ENCODE results near the gene LCN10. TPM values are rescaled to one million over a fixed set of nuclear protein-coding genes. Genes with fewer than 3 reads are reported as not detected.

The LCN10 gene
- polyA plus RNA-seq, 3 donors, result 0.16 TPM; not detected in 2

- Histone ChIP-seq H3K27ac (ENCODE audit: low read depth in 1 of 2, low read length in 2 of 2) (no peak overlapping the region), H3K9ac (ENCODE audit: insufficient read depth, low read length, poor library complexity, severe bottlenecking) (no peak overlapping the region), H3K9me3 (replicated peaks in 1 of 2; ENCODE audit: control insufficient read depth in 1 of 2, insufficient read depth in 1 of 2, low read length in 2 of 2) (no peaks in the 10 kb centered on the region), H3K4me2 (replicated peaks; ENCODE audit: extremely low read depth, low read length, poor library complexity, severe bottlenecking) (no peak overlapping the region), H4K20me1 (ENCODE audit: insufficient read depth, low read length) (no peaks in the 10 kb centered on the region), H3K4me1 (ENCODE audit: control insufficient read depth in 1 of 2, insufficient read depth in 2 of 2, low read length in 2 of 2) (no peaks in the 10 kb centered on the region), H3K27me3 (ENCODE audit: control insufficient read depth in 2 of 2, insufficient read depth in 2 of 2, low read length in 2 of 2) (peaks cover 5 to 24% of the 10 kb centered on the region in 2 donors), H2AFZ (ENCODE audit: insufficient read depth, low read depth, low read length, poor library complexity, severe bottlenecking) (no peak overlapping the region), H3K36me3 (replicated peaks in 1 of 2; ENCODE audit: control insufficient read depth in 1 of 2, insufficient read depth in 2 of 2, low read length in 2 of 2) (no peaks in the 10 kb centered on the region), H3K4me3 (replicated peaks in 1 of 3; ENCODE audit: low read depth in 2 of 3, low read length in 3 of 3) (no peak overlapping the region), H3K79me2 (ENCODE audit: insufficient read depth, low read length) (no peaks in the 10 kb centered on the region)
- Mint-ChIP-seq H3K27me3 (ENCODE audit: low read depth in 3 of 3) (peaks cover 16 to 47% (median 36%) of the 10 kb centered on the region in 3 donors), H3K9me3 (peaks cover 0 to 2% (median 0%) of the 10 kb centered on the region in 7 donors), H3K4me1 (no peaks in the 10 kb centered on the region), H3K27ac (no peak overlapping the region), H3K36me3 (no peaks in the 10 kb centered on the region), H3K4me3 (peak overlapping the region in 1 of 2 donors; percentile 30)
- TF ChIP-seq CTCF (IDR thresholded peaks at IDR 0.05), result no peak
- intact Hi-C loops (cut with micrococcal nuclease), result no loop called here
- no peak for DNase-seq
- 14% methylated on average over 29 of the region's 32 CpGs for WGBS (ENCODE audit: insufficient coverage)
These were observed 713 bp downstream of the LCN10 start for GRCh38 chr9:136741883-136742571.

DNA sequence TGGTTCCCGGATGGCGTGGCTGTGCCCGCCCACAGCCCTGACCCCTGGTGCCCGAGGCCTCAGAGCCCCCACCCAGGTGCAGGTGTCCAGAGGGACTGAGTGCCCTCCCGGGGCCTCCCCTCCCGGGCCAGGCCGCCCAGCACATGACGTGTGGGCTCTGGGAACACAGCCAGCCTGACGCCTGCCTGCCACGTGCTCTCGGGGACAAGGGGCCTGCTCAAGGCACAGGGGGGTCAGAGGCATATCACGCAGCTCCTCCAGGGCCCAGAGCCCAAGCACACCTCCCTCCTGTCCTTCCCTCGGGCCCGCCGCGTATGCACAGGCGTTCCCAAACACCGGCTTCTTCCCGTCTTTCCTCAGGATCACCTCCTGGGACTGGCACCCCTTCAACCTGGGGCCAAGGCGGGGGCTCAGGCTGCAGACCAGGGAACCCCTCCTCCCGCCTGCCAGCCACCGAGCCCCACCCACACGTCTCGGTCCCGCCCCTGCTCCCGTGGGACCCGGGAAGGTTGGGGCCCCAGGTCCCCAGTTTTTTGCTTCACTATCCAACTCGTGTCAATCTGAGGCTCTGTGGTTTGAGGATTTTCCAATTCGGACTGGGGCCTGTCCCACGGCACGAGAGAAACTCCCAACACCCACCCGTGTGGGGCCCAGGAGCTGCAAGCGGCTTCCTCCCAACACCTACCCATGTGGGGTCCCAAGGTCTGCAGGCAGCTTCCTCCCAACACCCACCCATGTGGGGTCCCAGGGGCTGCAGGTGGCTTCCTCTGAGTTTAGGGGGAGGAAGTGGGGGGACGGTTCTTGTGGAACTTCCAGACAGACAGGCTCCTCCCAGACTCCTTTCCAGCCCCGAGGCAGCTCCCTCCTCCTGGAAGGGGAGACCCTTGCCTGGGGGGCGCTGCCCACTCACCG, 1.5 kb downstream of the LCN10 start:
- WGBS (ENCODE audit: insufficient coverage), result 39% methylated on average over 22 of the region's 37 CpGs
- Mint-ChIP-seq H3K27ac (peak overlapping the region in 1 of 7 donors; percentile 46), H3K36me3 (no peaks in the 10 kb centered on the region), H3K9me3 (peaks cover 0 to 3% (median 0%) of the 10 kb centered on the region in 7 donors), H3K4me1 (no peaks in the 10 kb centered on the region), H3K4me3 (peak overlapping the region; percentile 49 to 60), H3K27me3 (ENCODE audit: low read depth in 3 of 3) (peaks cover 16 to 47% (median 36%) of the 10 kb centered on the region in 3 donors)
- H3K9ac ChIP-seq (ENCODE audit: insufficient read depth, low read length, poor library complexity, severe bottlenecking), result no peak overlapping the region
- DNase-seq, result no peak
- H2AFZ ChIP-seq (ENCODE audit: insufficient read depth, low read depth, low read length, poor library complexity, severe bottlenecking), result no peak overlapping the region
- H3K4me2 ChIP-seq (replicated peaks; ENCODE audit: extremely low read depth, low read length, poor library complexity, severe bottlenecking), result no peak overlapping the region
- H3K36me3 ChIP-seq (replicated peaks in 1 of 2; ENCODE audit: control insufficient read depth in 1 of 2, insufficient read depth in 2 of 2, low read length in 2 of 2), result no peaks in the 10 kb centered on the region
- no peaks in the 10 kb centered on the region for H4K20me1 ChIP-seq (ENCODE audit: insufficient read depth, low read length)
- H3K27me3 ChIP-seq (ENCODE audit: control insufficient read depth in 2 of 2, insufficient read depth in 2 of 2, low read length in 2 of 2), result peaks cover 5 to 24% of the 10 kb centered on the region in 2 donors
- H3K79me2 ChIP-seq (ENCODE audit: insufficient read depth, low read length), result no peaks in the 10 kb centered on the region
- no peaks in the 10 kb centered on the region for H3K9me3 ChIP-seq (replicated peaks in 1 of 2; ENCODE audit: control insufficient read depth in 1 of 2, insufficient read depth in 1 of 2, low read length in 2 of 2)
- H3K4me1 ChIP-seq (ENCODE audit: control insufficient read depth in 1 of 2, insufficient read depth in 2 of 2, low read length in 2 of 2), result no peaks in the 10 kb centered on the region
- no peak for TF ChIP-seq CTCF (IDR thresholded peaks at IDR 0.05)
- intact Hi-C loops (cut with micrococcal nuclease), result no loop called here
- no peak overlapping the region for H3K4me3 ChIP-seq (replicated peaks in 1 of 3; ENCODE audit: low read depth in 2 of 3, low read length in 3 of 3)
- no peak overlapping the region for H3K27ac ChIP-seq (ENCODE audit: low read depth in 1 of 2, low read length in 2 of 2)

Data from CD14-positive monocyte (primary cell).